Panc1 (cell line): ENCODE data around the gene SETX.

Experiments
- POLR2AphosphoS5 ChIP-seq: IDR thresholded peaks from 2 replicates; pipeline ENCODE4 v1.6.1; 2012; ENCODE audit warnings: mild to moderate bottlenecking, low read depth, low read length, moderate library complexity
- SIN3A ChIP-seq: IDR thresholded peaks from 2 replicates; pipeline ENCODE4 v1.6.1; 2012; ENCODE audit warnings: low read depth, mild to moderate bottlenecking, low read length, moderate library complexity, borderline replicate concordance; ENCODE audit not compliant: insufficient read depth
- TCF7L2 ChIP-seq: IDR thresholded peaks from 2 replicates; pipeline ENCODE4 v1.6.1; 2011; ENCODE audit warnings: mild to moderate bottlenecking, low read depth, low read length, inconsistent platforms
- TF ChIP-seq, protein P1 (sequence below): fragments of 450-650 bp; IDR thresholded peaks from 2 replicates; pipeline ENCODE4 v1.5.1; 2017; ENCODE audit warnings: mild to moderate bottlenecking
- TF ChIP-seq, protein P2 (sequence below), 2 experiments: IDR thresholded peaks; 2 replicates each; pipeline ENCODE4 v1.6.1; 2011 to 2012; ENCODE audit warnings: low read depth in 2 of 2, control low read depth in 1 of 2, low read length in 1 of 2, mild to moderate bottlenecking in 1 of 2, moderate library complexity in 1 of 2; ENCODE audit not compliant: insufficient read depth in 1 of 2

DNA sequence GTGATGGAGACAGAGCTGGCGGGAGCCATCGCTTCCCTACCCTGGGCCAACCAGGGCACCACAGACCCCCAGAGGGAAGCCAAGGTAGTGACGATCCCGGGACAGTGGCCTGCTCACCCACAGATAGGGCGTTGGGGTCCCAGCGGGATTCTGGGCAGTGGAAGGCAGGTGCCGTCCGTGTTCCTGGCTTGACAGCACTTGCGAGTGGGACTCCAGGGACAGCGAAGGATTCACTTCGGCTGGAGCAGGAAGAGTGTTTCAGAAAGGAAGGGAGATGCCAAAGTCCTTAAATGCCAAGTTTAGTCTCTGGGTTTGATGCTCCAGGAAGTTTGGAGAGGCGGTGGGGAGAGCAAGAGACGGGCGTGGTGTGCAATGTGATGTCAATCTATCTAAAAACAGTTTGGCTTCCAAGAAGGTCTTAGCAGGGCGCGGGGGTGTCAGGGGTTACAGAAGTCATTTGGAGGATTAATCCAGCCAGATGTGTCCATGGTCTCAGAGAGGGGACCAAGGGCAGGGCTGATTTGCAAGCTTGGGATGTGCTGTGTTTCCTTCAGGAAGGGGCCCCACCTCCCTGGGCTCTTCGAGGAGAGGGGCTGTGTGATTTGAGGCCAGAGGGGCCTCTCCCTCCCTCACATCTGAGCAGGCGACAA, 118.0 kb downstream of the SETX start:
- TF ChIP-seq POLR2AphosphoS5 (no peak), SIN3A (no peak), TCF7L2 (no peak)
- TF ChIP-seq, protein P1, sequence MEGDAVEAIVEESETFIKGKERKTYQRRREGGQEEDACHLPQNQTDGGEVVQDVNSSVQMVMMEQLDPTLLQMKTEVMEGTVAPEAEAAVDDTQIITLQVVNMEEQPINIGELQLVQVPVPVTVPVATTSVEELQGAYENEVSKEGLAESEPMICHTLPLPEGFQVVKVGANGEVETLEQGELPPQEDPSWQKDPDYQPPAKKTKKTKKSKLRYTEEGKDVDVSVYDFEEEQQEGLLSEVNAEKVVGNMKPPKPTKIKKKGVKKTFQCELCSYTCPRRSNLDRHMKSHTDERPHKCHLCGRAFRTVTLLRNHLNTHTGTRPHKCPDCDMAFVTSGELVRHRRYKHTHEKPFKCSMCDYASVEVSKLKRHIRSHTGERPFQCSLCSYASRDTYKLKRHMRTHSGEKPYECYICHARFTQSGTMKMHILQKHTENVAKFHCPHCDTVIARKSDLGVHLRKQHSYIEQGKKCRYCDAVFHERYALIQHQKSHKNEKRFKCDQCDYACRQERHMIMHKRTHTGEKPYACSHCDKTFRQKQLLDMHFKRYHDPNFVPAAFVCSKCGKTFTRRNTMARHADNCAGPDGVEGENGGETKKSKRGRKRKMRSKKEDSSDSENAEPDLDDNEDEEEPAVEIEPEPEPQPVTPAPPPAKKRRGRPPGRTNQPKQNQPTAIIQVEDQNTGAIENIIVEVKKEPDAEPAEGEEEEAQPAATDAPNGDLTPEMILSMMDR = peak; percentile 64
- TF ChIP-seq, protein P2, sequence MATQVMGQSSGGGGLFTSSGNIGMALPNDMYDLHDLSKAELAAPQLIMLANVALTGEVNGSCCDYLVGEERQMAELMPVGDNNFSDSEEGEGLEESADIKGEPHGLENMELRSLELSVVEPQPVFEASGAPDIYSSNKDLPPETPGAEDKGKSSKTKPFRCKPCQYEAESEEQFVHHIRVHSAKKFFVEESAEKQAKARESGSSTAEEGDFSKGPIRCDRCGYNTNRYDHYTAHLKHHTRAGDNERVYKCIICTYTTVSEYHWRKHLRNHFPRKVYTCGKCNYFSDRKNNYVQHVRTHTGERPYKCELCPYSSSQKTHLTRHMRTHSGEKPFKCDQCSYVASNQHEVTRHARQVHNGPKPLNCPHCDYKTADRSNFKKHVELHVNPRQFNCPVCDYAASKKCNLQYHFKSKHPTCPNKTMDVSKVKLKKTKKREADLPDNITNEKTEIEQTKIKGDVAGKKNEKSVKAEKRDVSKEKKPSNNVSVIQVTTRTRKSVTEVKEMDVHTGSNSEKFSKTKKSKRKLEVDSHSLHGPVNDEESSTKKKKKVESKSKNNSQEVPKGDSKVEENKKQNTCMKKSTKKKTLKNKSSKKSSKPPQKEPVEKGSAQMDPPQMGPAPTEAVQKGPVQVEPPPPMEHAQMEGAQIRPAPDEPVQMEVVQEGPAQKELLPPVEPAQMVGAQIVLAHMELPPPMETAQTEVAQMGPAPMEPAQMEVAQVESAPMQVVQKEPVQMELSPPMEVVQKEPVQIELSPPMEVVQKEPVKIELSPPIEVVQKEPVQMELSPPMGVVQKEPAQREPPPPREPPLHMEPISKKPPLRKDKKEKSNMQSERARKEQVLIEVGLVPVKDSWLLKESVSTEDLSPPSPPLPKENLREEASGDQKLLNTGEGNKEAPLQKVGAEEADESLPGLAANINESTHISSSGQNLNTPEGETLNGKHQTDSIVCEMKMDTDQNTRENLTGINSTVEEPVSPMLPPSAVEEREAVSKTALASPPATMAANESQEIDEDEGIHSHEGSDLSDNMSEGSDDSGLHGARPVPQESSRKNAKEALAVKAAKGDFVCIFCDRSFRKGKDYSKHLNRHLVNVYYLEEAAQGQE (IDR thresholded peaks at IDR 0.05; ENCODE audit: insufficient read depth in 1 of 2, low read depth in 2 of 2, low read length in 1 of 2) = no peak
